ENCODE results near the gene CDC45. TPM values are rescaled to one million over a fixed set of nuclear protein-coding genes. Genes with fewer than 3 reads are reported as not detected.

CDC45 gene
- total RNA-seq, 1 donor from 2014 or later, result 1.6 TPM

DNA sequence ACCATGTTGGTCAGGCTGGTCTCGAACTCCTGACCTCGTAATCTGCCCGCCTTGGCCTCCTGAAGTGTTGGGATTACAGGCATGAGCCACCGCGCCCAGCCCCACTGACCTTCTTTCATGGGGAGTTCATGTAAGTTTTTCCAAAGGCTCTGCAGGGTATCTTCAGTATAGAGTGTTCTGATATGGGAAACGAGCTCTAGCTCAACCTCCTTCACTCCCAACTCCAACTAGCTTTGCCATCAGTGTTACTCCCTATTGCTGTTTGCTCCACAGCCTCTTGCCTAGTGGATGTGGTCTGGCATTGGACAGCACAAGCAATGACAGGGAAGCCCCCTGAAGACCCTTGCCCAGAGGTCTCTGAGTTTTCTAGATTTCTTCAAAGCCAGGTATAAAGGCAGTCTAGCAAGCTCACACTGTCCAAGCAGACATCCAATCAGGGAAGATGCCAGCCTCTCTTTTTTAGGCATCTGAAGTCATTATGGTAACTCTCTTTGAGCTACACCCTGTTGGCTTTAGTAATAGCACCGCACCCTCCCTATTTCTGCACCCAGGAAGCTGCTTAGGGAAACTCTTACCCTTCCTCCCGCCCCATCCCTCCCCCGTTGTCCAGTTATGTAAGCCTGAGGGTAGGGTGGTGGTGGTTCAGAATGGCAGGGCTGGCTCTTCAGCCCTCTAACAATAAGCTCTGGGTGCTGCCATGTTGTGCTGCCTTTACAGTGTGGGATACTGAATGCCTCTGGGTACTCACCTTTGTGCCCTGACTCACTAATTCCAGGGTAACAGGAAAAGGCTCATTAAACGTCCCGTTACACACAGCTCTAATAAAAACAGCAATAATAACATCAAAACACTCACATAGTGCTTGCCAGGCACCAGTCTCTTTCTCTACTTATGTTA lies 85.9 kb downstream of the CDC45 start:
- DNase-seq (ENCODE audit: low spot score), result no peak

DNA sequence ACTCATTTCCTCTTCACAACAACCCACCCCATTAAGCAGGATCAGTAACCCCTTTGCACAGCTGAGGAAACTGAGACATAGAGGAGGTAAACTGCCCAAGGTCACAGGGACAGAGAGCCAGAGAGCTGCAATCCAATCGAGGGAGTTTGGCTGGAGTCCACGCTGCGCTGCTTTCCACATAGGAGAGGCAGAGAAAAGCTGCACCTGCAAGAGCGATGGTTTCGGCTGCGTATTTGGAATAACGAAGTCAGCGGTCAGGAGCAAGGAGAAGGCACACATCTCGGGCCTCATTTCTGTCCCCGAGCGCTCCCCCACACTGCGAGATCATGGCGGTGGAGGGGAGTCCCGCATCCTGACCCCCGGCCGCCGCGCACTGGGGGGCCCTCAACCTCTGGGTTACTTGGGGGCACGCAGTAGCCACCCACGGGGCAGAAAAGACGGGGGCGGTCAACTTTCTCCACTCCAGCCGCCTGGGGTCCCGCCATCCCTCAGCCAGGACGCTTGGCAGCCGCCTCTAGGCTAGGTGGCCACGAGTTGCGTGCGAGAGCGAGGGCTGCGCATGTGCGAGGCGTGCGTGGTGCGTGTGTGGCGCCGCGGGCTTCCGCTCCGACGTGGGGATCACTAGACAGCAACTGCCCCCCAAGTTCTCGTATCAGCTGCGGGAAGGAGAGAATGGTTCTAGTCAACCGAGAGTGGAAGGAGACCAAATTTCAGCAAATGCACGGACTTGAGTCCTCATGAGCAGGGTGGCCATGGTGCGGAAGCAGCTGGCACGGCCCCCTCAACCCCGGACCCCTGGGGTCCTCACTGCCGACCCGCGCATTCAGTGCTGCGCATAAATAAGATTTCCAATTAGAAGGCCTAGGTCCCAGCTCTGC lies 86.8 kb downstream of the CDC45 start:
- no peak for DNase-seq (ENCODE audit: low spot score)

DNA sequence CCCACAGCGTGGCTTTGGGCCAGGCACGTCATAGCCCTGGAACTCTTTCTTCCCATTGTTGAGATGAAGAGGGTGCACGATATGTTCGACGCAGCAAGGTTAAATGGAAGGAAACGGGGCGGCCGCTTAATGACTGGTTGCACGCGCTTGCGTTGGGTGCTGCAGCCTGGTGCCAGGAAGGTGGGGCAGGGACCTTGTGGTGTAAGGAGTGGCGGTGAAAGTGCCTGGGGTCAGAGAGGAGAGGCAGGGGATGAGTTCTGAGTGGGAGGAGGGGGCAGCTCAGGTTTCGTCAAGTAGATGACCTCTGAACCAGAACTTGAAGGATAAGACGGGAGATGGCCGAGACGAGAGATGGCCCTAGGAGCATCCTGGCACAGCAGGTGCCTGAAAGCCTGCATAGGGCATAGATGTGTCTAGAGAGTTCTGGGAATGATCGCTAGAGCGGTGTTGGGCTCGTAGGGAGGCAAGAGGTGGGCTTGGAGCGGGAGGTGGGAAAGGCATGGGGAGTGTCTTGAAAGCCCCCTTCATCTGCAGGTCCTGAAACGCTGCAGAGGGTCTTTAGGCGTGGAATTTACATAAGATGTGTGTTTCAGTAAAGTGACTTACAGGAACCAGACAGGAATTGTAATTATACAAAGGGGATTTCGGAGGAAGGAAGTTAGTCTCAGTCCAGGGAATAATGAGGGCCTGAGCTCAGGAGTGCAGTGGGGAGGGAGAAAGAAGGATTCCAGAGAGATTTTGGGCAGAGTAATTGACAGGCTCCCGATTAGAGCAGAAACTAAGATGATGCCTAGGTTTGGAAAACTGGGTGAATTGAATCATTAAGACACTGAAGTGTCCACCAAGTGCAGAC lies 87.7 kb downstream of the CDC45 start:
- no peak for DNase-seq (ENCODE audit: low spot score)

DNA sequence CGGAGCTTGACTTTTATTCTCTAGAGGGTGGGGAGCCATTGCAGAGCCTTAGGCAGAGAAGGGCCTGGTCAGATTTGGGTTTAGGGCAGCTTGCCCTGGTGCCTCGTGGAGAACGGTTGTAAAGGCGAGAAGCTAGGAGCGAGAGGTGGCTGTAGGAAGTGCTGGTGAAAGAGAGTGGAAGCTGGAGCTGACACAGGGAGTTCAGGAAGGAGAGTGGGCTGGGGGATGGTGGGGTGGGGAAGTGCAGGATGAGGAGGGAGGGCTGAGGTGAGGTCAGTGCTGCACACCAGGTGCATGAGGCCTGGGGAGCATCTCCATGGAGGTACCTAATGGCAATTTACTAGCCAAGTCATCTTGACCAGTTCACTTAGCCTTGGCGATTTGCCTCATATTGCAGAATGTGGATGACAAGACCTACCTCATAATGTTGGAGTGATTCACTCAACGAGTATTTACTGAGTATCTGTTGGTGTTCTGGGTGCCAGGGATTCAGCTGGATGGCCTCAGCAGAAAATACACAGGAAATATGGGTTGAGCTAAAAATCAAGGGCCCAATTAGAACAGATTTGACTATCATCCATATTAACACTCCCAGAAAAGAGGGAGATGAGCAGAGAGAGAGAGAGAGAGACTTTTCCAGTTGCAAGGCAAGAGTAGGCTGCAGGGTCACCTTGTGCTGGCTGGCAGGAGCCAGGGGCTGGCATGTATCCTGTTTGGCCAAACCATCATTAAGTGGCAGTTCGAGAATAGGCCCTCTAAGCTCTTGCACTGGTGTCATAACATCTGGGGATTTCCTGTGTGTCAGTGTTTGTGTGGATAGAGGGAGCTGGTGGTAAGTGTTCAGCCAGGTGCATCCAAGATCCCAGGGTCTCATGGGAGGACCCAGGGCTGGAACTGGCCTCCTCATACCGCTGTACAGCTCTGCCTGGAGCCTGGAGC lies 88.9 kb downstream of the CDC45 start:
- no peak for DNase-seq (ENCODE audit: low spot score)

DNA sequence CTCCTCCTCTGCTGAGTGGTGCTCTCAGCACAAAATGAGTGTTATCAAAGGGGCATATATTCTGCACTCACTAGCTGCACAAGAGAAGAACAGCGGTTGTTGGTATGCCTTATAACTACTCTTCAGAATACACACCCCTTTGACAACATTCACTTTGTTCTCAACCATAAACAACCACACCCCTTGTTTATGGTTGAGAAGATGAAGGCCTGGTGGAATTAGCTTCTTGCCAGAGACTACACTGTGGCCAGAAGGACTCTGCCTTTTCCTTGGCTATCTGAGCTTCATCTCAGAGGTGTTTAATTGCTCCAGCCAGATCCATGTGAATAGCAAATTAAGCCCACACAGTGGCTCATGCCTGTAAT lies 89.5 kb downstream of the CDC45 start:
- DNase-seq (ENCODE audit: low spot score), result no peak

DNA sequence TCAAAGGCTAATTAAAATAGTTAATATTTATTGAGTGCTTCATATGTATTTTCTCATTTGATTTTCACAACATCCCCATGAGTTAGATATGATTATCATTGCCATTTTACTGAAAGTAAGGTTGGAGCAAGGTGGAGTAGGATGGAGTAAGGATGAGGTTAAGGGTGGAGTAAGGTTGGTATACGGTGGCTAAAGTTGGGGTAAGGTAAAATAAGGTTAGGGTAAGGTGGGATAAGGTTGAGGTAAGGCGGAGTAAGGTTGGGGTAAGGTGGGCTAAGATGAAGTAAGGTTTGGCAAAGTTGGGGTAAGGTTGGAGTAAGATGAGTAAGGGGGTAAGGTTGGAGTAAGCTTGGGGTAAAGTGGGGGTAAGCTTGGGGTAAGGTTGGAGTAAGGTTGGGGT lies 90.3 kb downstream of the CDC45 start:
- DNase-seq (ENCODE audit: low spot score), result no peak

Other genes with a start within 250 kb of the CDC45 start
- 3.4 TPM for gene CLTCL1, start 188.2 kb upstream of the CDC45 start, total RNA-seq
- gene HIRA, start 48.2 kb upstream of the CDC45 start, total RNA-seq, result 25.2 TPM
- 25.7 TPM for gene MRPL40, start 47.4 kb upstream of the CDC45 start, total RNA-seq
- 33.3 TPM for gene C22orf39, start 32.2 kb upstream of the CDC45 start, total RNA-seq
- 50.4 TPM for gene UFD1, start 727 bp upstream of the CDC45 start, total RNA-seq
- gene CLDN5, start 44.5 kb downstream of the CDC45 start, total RNA-seq, result 27.5 TPM
- 20.5 TPM for gene SEPTIN5, start 234.6 kb downstream of the CDC45 start, total RNA-seq
- 5.4 TPM for gene GP1BB, start 243.6 kb downstream of the CDC45 start, total RNA-seq

Measured in mucosa of gallbladder (tissue), 1 donor.